Measurements from ENCODE around the gene KNSTRN.

Gene KNSTRN

DNA sequence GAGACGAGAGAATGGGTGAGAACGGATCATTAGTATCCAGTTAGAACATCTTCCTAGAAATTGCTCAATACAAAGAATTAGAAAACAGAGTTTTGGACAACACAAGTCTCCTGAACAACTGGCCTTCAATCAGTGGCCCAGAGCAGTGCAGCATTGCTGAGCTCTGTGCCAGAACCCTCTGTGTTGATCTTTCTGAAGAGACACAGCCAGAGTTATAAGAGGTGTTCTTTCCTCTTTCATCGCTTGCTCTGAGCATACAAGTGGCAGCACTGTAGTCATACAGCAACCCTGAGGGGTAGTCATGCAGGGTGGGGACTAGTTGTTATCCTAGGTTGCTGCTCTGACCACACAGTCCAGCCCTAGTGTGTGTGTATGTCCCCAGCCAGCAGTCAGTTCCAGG lies 4.0 kb downstream of the KNSTRN start:
- in situ Hi-C loops (cut with HindIII; ENCODE audit: low pct_ligation_motif_present, low pct_unique_long_range_greater_than_20kb, low sequenced_read_pairs): no loop called here
- no peak for DNase-seq

DNA sequence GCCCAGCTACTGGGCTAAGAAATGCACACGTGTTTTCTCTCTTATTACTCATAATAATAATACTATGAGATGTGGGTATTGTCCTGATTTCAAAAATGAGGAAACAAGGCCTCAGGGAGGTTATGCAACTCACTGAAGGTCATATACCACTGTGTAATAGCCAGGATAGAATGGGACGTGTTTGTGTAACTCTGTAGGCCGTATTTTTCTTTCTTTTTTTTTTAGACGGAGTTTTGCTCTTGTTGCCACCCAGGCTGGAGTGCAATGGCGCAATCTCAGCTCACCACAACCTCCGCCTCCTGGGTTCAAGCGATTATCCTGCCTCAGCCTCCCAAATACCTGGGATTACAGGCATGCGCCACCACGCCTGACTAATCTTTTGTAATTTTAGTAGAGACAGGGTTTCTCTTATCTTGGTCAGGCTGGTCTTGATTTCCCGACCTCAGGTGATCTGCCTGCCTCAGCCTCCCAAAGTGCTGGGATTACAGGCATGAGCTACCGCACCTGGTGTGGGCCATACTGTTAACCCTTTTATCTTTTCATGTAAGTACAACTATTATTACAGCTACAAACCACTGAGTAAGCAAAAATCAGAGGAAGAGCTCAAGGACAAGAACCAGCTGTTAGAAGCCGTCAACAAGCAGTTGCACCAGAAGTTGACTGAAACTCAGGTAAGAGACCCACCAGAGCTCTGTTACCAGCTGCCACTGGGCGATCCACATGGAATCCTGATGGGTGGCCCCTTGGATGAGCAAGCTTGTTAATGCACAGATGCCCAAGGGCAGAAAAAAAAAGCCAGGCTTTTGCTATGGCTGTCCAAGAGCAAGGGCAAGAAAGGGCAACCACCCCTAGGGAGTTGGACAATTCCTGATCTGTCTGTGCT lies 6.7 kb downstream of the KNSTRN start:
- DNase-seq: no peak
- in situ Hi-C loops (cut with HindIII; ENCODE audit: low pct_ligation_motif_present, low pct_unique_long_range_greater_than_20kb, low sequenced_read_pairs): no loop called here

DNA sequence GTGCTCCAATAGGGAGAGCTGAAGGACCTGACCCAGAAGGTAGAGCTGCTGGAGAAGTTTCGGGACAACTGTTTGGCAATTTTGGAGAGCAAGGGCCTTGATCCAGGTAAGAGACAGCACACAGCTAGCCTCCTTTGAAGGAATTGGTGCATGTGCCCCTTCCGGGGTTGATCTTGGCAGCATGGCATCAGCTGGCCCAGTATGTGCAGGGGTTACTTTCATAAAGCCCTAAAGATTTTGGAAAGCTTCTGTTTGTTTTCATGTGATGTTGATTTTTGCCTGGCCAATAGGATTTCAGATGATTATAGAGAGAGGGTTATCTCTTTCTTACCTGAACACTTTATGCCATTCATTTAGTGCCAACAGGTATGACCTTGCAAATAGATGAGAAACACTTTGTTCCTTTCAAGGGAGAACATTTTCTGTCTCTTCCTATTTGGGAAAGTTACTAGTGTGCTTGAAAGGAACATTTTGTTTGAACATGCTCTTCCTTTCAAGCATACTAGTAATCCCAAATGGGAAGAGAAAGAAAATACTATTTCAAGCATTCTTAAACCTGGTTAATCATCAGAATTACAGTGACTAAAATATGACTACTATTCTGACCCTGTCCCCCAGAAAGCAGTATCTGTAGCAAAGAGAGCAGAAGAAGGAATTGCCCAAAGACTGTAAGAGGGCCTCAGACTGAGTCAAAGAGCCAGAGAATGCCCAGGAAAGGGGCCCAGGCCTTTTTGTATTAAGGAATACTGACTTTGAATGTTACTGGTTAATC lies 7.5 kb downstream of the KNSTRN start:
- in situ Hi-C loops (cut with HindIII; ENCODE audit: low pct_ligation_motif_present, low pct_unique_long_range_greater_than_20kb, low sequenced_read_pairs): no loop called here
- no peak for DNase-seq

DNA sequence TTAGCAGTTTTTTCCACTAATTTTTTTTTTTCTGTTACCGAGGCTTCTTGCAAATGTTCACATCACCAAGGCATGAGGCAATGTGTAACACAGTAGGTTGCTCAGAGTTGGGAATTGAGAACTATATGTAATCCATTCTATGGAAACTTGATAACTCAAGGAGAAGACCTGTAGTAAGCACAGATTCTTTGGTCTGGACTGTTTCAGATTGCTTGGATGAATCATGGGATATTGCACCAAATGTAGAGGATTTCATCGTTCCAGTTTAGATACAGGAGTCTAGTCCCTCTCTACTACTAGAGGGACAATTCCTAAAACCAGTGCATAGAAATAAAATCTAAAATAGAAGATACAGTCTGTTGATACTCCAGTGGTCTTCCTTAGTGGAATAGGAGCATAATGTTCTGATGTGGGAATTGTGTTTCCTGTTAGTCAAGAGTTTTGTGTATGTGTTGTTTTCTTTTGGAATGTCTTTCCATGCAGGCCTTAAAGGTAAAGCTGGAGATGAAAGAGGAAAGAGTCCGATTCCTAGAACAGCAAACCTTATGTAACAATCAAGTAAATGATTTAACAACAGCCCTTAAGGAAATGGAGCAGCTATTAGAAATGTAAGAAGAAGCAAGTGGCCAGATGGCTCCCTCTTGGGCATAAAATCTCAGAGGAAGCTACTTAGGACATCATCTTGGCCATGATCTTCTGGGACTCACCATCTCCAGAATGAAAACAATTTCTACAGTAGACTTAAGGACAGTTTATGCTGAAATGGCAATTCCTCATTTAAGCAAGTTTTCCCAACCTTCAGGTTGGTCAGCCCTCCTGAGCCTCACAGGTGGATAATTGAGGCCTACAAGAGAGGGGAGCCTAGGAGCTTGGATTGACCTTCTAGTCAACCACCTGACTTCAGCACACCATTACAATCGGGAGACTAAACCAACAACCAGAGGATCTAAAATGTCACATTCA lies 10.7 kb downstream of the KNSTRN start:
- no peak for DNase-seq

DNA sequence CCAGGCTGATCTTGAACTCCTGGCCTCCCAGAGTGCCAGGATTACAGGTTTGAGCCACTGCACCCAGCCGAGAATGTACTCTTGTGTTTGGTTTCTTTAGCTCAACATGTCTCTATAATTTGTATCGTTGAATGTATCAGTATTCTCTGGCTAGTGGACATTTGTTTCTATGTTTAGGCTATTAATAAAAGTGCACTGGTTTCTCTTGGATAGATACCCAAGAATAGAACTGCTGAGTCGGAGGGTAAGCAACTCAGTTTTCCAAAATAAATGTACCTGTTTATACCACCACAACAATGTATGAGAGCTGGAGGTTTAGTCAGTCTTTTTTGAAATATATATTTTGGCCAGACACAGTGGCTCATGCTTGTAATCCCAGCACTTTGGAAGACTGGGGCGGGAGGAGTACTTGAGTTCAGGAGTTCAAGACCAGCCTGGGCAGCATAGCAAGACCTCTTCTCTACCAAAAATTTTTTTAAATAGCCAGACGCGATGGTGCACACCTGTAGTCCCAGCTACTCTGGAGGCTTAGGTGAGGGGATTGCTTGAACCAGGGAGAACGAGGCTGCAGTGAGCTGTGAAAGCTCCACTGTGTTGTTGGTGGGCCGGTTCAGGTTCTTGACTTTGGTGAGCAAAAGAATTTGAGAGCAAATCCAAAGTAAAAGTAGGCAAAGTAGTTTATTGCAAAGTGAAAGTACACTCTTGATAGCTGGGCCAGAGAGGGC lies 15.3 kb downstream of the KNSTRN start:
- in situ Hi-C loops (cut with HindIII; ENCODE audit: low pct_ligation_motif_present, low pct_unique_long_range_greater_than_20kb, low sequenced_read_pairs): no loop called here
- no peak for DNase-seq

More for the DNA sequence above, 10.7 kb downstream of the KNSTRN start:
- in situ Hi-C loops (cut with HindIII; ENCODE audit: low pct_ligation_motif_present, low pct_unique_long_range_greater_than_20kb, low sequenced_read_pairs): no loop called here

DNA sequence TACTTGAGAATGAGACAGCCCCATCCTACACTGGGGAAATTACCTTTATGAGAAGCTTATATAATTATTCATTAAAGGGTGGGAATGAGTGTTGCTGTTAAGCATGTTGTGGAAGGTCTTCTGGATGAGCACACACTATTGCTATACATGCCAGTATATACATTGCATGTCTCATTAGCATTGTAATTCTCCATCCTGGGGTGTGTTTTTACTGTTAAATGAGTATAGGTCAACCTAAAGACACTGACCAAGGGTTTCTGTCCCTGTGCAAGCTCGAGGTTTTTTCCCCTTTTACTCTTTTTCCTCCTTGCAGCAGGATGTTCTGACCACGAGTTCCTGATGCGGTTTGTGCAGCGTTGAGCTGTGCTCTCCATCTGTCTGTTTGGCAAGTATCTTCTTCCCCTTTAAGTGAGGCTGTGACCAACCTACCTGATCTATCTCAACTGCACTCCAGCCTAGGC lies 15.9 kb downstream of the KNSTRN start:
- in situ Hi-C loops (cut with HindIII; ENCODE audit: low pct_ligation_motif_present, low pct_unique_long_range_greater_than_20kb, low sequenced_read_pairs): no loop called here
- DNase-seq: no peak

DNA sequence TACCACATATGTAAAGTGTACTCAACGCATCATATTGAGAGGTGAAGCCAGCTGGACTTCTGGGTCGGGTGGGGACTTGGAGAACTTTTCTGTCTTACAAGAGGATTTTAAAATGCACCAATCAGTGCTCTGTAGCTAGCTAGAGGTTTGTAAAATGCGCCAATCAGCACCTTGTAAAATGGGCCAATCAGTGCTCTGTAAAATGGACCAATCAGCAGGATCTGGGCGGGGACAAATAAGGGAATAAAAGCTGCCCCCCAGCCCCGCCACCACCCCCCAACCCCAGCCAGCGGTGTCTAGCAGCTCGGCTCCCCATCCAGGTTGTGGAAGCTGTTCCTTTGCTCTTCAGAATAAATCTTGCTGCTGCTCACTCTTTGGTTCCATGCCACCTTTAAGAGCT lies 16.8 kb downstream of the KNSTRN start:
- in situ Hi-C loops (cut with HindIII; ENCODE audit: low pct_ligation_motif_present, low pct_unique_long_range_greater_than_20kb, low sequenced_read_pairs): no loop called here
- no peak for DNase-seq

DNA sequence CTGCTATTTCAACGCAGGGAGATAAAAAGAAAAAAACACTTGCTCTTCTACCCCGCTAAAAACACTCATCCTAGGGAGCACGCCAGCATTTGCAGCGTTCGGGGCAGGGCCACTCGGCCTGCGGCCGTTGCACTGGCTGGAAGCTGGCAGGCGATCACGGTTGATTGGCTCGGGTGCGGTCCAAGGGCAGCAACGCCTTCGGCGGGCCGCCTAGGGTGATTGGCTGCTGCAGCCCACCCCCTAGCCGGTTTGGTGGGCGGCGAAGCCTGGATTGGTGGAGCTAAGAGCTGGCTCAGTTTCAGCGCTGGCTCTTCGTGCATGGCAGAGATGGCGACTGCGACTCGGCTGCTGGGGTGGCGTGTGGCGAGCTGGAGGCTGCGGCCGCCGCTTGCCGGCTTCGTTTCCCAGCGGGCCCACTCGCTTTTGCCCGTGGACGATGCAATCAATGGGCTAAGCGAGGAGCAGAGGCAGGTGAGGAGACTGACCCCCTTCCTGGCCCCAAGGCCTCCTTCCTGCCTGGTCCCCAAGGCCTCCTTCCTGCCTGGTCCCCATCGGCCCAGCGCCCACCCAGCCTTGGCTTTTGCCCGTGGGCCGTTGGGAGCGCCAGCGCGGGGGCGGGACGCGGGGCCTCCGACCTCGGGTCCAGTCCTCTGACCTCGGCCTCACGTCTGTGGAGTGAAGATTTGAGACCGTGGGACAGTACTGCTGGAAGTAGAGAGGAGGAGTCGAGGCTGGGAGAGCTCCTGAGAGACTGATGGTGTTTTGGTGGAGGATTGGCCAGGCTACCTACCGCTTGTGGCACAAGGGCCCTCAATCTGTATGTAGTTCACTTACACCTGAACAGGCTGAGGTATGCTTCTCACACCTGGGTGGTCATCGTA lies 23.2 kb downstream of the KNSTRN start, which contains the start of gene IVD:
Gene IVD, plus strand, starts transcription at position 295 of the 881 bp plus-strand sequence. Its CDS starts 33 bp downstream, at position 328.
- in situ Hi-C loops (cut with HindIII; ENCODE audit: low pct_ligation_motif_present, low pct_unique_long_range_greater_than_20kb, low sequenced_read_pairs): no loop called here
- DNase-seq: peak; percentile 94

DNA sequence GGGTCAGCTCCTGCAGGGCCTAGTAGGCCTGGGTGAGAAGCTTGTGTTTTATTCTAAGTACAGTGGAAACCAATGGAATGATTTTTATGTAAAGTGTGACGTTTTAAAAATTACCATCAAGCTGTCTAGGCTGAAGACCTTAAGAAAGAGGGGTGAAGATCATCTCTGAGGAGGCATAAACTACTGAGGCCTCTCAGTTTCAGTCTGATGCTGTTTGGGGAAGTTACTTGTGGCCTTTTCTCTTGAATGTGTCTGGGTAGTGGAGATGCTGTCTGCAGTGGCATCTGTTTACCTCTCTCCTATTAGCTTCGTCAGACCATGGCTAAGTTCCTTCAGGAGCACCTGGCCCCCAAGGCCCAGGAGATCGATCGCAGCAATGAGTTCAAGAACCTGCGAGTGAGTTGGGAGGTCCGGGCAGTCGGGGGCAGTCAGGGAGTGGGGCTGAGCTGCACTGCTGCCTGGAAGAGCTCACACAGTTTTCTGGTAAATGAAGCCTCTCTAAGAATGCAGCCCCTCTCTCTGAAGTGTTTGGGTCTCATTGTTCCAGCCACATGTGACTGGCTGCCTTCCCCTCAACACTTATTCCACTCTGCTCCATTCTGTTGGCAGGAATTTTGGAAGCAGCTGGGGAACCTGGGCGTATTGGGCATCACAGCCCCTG lies 24.9 kb downstream of the KNSTRN start:
- in situ Hi-C loops (cut with HindIII; ENCODE audit: low pct_ligation_motif_present, low pct_unique_long_range_greater_than_20kb, low sequenced_read_pairs): no loop called here
- no peak for DNase-seq

DNA sequence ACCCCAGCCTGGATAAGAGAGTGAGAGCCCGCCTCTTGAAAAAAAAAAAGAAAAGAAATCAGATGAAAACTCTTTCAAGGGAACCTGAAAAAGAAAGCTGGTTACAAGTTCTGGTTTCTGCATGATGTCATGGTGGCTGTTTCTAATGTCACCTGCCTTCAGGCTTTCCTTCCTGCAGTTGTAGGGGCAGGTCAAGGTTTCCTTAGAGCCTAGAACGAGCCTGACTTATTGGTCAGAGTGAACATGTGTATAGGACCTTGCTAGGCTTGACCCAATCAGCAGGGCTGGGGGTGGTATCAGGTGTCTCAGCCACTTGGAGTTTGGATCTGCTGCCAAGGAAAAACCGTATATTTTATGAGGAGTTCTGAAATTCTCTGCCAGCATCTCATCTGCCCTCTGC lies 26.8 kb downstream of the KNSTRN start:
- DNase-seq: no peak
- in situ Hi-C loops (cut with HindIII; ENCODE audit: low pct_ligation_motif_present, low pct_unique_long_range_greater_than_20kb, low sequenced_read_pairs): no loop called here

DNA sequence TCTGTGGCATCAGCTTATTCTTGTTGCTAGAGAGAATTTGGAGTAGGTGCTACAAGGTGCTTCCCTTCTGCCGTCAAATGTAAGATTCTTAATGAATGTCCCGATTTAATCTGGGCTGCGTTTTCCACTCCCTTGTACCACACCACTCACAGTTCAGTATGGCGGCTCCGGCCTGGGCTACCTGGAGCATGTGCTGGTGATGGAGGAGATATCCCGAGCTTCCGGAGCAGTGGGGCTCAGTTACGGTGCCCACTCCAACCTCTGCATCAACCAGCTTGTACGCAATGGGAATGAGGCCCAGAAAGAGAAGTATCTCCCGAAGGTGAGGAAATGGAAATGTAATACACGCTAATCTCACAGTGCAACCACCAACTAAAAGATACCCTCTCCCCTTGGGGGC lies 28.0 kb downstream of the KNSTRN start:
- in situ Hi-C loops (cut with HindIII; ENCODE audit: low pct_ligation_motif_present, low pct_unique_long_range_greater_than_20kb, low sequenced_read_pairs): no loop called here
- no peak for DNase-seq

DNA sequence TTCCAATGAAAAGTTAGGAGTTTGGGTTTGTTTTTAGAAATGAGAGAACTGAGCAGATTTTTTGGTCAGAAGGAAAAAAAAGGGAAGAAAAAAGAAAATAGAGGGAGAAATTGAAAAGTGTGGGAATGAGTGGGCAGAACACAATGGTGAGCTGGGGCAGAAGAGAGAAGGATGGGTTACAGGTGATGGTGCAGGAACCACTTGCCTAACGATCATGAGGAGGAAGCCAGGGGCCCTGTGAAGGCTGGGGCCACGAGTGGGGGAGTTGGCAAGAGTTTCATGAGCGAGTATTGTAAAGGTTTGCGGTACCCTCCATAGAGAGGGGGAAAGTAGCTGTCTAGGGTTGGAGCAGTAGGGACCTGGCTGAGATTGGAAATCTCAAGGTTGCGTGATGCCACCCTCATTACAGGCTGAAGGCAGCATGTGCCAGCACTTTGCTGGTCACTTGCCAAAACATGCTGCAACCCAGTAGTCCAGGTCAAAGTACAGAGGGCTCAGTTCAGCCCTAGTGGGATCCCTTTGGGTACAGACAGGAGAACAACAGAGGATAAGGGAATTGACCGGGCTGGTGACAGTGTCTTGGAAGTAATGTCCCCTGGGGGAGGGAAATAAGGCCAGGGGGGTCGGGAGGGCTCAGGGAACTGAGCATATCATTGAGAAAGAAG lies 29.7 kb downstream of the KNSTRN start:
- in situ Hi-C loops (cut with HindIII; ENCODE audit: low pct_ligation_motif_present, low pct_unique_long_range_greater_than_20kb, low sequenced_read_pairs): no loop called here
- DNase-seq: no peak

DNA sequence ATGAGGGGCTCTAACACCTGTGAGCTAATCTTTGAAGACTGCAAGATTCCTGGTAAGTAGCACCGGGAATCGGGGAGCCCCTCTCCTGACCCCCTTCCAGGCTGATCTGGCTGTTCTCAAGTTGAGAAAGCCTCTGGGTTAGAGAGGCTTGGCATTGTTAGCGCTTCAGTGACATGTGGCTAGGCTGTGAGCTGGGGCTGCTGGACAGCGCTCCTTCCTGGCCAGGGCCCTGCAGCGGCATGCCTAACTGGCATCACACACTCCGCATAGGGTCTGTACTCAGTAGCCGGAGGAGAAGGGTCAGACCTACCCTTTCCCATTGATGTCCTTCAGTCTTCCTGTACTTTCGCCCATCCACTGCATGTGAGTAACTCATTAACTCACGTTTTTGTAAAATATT lies 30.5 kb downstream of the KNSTRN start:
- in situ Hi-C loops (cut with HindIII; ENCODE audit: low pct_ligation_motif_present, low pct_unique_long_range_greater_than_20kb, low sequenced_read_pairs): no loop called here
- DNase-seq: no peak

DNA sequence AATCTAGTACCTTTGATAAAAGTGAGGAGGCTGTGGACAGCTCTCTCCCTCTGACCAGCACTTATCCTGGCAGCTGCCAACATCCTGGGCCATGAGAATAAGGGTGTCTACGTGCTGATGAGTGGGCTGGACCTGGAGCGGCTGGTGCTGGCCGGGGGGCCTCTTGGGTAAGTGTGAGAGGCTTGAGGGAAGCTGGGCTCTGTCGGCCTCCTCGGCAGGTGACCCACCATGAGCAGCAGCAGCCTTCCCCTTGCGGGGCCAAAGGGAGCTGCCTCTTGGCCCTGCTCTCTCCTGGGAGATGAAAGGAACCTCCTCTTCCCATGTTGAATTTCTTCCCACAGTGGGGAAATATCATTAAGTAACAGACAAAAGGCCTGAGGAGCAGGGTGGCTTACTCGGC lies 32.3 kb downstream of the KNSTRN start:
- in situ Hi-C loops (cut with HindIII; ENCODE audit: low pct_ligation_motif_present, low pct_unique_long_range_greater_than_20kb, low sequenced_read_pairs): no loop called here
- no peak for DNase-seq

DNA sequence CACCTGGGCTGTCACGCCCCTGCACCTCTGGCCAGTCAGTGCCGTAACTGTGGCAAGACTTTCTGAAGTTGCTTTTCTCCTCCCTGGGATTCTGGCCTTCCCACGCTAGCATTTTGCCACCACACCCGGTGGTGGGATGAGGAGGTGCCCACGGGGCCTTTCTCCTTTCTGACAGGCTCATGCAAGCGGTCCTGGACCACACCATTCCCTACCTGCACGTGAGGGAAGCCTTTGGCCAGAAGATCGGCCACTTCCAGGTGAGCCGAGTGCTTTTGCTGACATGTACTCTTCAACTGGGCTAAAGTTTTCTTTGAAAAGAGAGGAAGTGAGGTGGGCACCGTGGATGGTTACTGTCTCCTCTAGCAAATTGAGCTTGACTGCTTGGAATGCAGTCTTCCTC lies 32.7 kb downstream of the KNSTRN start:
- in situ Hi-C loops (cut with HindIII; ENCODE audit: low pct_ligation_motif_present, low pct_unique_long_range_greater_than_20kb, low sequenced_read_pairs): no loop called here
- DNase-seq: no peak

DNA sequence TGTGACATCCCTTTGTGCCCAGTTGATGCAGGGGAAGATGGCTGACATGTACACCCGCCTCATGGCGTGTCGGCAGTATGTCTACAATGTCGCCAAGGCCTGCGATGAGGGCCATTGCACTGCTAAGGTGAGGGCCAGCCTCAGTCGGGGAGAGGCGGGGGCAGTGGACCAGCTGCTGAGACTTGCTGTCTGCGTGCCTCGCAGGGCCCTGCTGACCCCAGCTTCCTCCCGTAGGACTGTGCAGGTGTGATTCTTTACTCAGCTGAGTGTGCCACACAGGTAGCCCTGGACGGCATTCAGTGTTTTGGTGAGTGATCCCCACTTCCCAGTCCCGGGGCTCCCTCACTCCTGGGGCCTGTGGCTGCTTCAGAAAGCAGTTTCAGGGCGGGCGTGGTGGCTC lies 33.5 kb downstream of the KNSTRN start:
- DNase-seq: no peak
- in situ Hi-C loops (cut with HindIII; ENCODE audit: low pct_ligation_motif_present, low pct_unique_long_range_greater_than_20kb, low sequenced_read_pairs): no loop called here

Data from ACHN (cell line).